RWPE2 (cell line): Measurements from ENCODE around the gene ELF1.

Experiments used
- ATAC-seq: fragments of 200-7000 bp; cut with Tn5 transposase; 3 replicates; pipeline ENCODE4 v1.9.1; 2021; ENCODE audit warnings: low read depth
- DNase-seq: peaks from one replicate; pipeline ENCODE4 v3.0.0-alpha.2; 2020; ENCODE audit warnings: low spot score
- H3K27ac ChIP-seq: fragments of 450-650 bp; 2 replicates; pipeline ENCODE4 v1.5.1; 2017; ENCODE audit warnings: mild to moderate bottlenecking; ENCODE audit not compliant: poor library complexity, severe bottlenecking
- H3K27me3 ChIP-seq: fragments of 250-450 bp; sonication (Bioruptor Pico); 2 replicates; pipeline ENCODE4 v1.5.1; 2021; ENCODE audit warnings: mild to moderate bottlenecking, moderate library complexity; ENCODE audit not compliant: insufficient read depth, poor library complexity, severe bottlenecking
- H3K36me3 ChIP-seq: fragments of 250-450 bp; sonication (Bioruptor Pico); 2 replicates; pipeline ENCODE4 v1.5.1; 2020; ENCODE audit warnings: low read depth, mild to moderate bottlenecking, moderate library complexity
- H3K4me1 ChIP-seq: fragments of 250-450 bp; sonication (Bioruptor Pico); 2 replicates; pipeline ENCODE4 v1.5.1; 2021; ENCODE audit warnings: mild to moderate bottlenecking, moderate library complexity; ENCODE audit not compliant: insufficient read depth, poor library complexity, severe bottlenecking
- H3K4me3 ChIP-seq: fragments of 250-450 bp; sonication (Bioruptor Pico); 2 replicates; pipeline ENCODE4 v1.5.1; 2021; ENCODE audit warnings: mild to moderate bottlenecking, moderate library complexity; ENCODE audit not compliant: severe bottlenecking
- H3K9me3 ChIP-seq: fragments of 250-450 bp; sonication (Bioruptor Pico); 2 replicates; pipeline ENCODE4 v1.5.1; 2021; ENCODE audit warnings: mild to moderate bottlenecking, moderate library complexity; ENCODE audit not compliant: severe bottlenecking
- TF ChIP-seq, protein P1 (sequence below): fragments of 450-650 bp; IDR thresholded peaks from one replicate; pipeline ENCODE4 v1.5.1; 2017; ENCODE audit warnings: mild to moderate bottlenecking, moderate library complexity; ENCODE audit not compliant: poor library complexity, severe bottlenecking

Gene ELF1

DNA sequence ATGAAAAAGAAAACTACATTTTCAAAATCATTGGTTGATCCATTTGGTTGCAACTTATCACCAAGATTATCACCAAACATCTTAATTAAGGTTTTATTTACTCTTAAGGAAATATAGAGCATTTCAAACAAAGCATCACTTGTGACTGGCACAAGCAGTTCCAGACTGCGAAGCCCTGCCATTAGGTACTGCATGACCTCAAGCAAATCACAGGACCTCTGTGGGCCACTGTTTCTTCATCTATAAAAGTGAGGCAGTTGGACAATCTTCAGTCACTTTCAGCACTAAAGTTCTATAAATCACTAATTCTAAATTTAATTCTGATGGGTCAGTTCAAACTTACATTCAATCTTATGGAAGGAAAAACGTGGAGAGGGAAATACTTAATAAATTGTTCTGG lies 2.0 kb downstream of the ELF1 start:
- DNase-seq: no peak
- Histone ChIP-seq H3K4me1 (peaks cover 19% of the 10 kb centered on the region), H3K36me3 (peaks cover 18% of the 10 kb centered on the region)

GRCh38 chr13:41015920-41016319 lies 3.2 kb downstream of the ELF1 start:
- H3K4me3 ChIP-seq: no peak overlapping the region
- ATAC-seq (no peak), DNase-seq (no peak)
- H3K4me1 ChIP-seq: peaks cover 19% of the 10 kb centered on the region
- TF ChIP-seq, protein P1, sequence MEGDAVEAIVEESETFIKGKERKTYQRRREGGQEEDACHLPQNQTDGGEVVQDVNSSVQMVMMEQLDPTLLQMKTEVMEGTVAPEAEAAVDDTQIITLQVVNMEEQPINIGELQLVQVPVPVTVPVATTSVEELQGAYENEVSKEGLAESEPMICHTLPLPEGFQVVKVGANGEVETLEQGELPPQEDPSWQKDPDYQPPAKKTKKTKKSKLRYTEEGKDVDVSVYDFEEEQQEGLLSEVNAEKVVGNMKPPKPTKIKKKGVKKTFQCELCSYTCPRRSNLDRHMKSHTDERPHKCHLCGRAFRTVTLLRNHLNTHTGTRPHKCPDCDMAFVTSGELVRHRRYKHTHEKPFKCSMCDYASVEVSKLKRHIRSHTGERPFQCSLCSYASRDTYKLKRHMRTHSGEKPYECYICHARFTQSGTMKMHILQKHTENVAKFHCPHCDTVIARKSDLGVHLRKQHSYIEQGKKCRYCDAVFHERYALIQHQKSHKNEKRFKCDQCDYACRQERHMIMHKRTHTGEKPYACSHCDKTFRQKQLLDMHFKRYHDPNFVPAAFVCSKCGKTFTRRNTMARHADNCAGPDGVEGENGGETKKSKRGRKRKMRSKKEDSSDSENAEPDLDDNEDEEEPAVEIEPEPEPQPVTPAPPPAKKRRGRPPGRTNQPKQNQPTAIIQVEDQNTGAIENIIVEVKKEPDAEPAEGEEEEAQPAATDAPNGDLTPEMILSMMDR: no peak
- no peaks in the 10 kb centered on the region for H3K9me3 ChIP-seq
- H3K27ac ChIP-seq: no peak overlapping the region
- H3K27me3 ChIP-seq: no peaks in the 10 kb centered on the region
- peaks cover 20% of the 10 kb centered on the region for H3K36me3 ChIP-seq

More for the DNA sequence above, 2.0 kb downstream of the ELF1 start:
- TF ChIP-seq, protein P1: no peak
- H3K27ac ChIP-seq: peak overlapping the region; percentile 81
- H3K27me3 ChIP-seq: no peaks in the 10 kb centered on the region
- no peak for ATAC-seq
- no peaks in the 10 kb centered on the region for H3K9me3 ChIP-seq
- peak overlapping the region; percentile 45 for H3K4me3 ChIP-seq

- Histone ChIP-seq H3K4me3 (no peak overlapping the region), H3K27me3 (no peaks in the 10 kb centered on the region), H3K27ac (no peak overlapping the region), H3K36me3 (peaks cover 24% of the 10 kb centered on the region), H3K4me1 (peaks cover 17% of the 10 kb centered on the region), H3K9me3 (no peaks in the 10 kb centered on the region)
- ATAC-seq (no peak), DNase-seq (no peak)
- TF ChIP-seq, protein P1: no peak
Measured at GRCh38 chr13:41013835-41014234, 5.3 kb downstream of the ELF1 start.

GRCh38 chr13:41012536-41012935 lies 6.6 kb downstream of the ELF1 start:
- peaks cover 30% of the 10 kb centered on the region for H3K4me1 ChIP-seq
- no peaks in the 10 kb centered on the region for H3K27me3 ChIP-seq
- no peak overlapping the region for H3K4me3 ChIP-seq
- DNase-seq (no peak), ATAC-seq (no peak)
- TF ChIP-seq, protein P1: no peak
- H3K36me3 ChIP-seq: peaks cover 24% of the 10 kb centered on the region
- no peak overlapping the region for H3K27ac ChIP-seq
- no peaks in the 10 kb centered on the region for H3K9me3 ChIP-seq

GRCh38 chr13:41011382-41011956 lies 7.6 kb downstream of the ELF1 start:
- no peaks in the 10 kb centered on the region for H3K9me3 ChIP-seq
- H3K27ac ChIP-seq: no peak overlapping the region
- ATAC-seq: no peak
- no peaks in the 10 kb centered on the region for H3K27me3 ChIP-seq
- no peak overlapping the region for H3K4me3 ChIP-seq
- peaks cover 33% of the 10 kb centered on the region for H3K4me1 ChIP-seq
- TF ChIP-seq, protein P1: no peak
- DNase-seq: no peak
- H3K36me3 ChIP-seq: peaks cover 32% of the 10 kb centered on the region
